Measurements from ENCODE around the gene STX16.

STX16 gene

DNA sequence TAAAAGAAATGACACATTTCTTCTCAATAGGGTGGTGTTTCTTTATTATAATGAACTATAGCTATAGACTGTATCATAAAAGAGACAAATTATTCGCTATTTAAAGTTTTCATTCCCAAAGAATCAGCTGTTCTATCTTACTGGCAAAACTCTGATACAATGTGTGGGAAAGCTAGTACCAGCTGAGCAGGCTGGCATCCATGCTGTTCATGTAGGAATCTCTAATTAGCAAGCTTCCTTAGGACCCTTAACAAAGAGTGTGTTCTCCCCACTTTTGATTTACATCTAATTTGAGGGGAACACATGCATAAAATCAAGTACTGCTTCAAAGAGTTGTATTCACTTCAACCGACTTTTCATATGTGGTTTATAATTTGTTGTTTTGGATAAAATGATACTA is 13.2 kb downstream of the STX16 start:
- TF ChIP-seq, protein P1, sequence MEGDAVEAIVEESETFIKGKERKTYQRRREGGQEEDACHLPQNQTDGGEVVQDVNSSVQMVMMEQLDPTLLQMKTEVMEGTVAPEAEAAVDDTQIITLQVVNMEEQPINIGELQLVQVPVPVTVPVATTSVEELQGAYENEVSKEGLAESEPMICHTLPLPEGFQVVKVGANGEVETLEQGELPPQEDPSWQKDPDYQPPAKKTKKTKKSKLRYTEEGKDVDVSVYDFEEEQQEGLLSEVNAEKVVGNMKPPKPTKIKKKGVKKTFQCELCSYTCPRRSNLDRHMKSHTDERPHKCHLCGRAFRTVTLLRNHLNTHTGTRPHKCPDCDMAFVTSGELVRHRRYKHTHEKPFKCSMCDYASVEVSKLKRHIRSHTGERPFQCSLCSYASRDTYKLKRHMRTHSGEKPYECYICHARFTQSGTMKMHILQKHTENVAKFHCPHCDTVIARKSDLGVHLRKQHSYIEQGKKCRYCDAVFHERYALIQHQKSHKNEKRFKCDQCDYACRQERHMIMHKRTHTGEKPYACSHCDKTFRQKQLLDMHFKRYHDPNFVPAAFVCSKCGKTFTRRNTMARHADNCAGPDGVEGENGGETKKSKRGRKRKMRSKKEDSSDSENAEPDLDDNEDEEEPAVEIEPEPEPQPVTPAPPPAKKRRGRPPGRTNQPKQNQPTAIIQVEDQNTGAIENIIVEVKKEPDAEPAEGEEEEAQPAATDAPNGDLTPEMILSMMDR (conservative IDR thresholded peaks at IDR 0.05; ENCODE audit: low read depth, low read length): no peak
- DNase-seq (ENCODE audit: low read depth): no peak
- no peak overlapping the region for H3K4me3 ChIP-seq (ENCODE audit: low read depth, low read length)

GRCh38 chr20:58664883-58665282 is 13.8 kb downstream of the STX16 start:
- no peak overlapping the region for H3K4me3 ChIP-seq (ENCODE audit: low read depth, low read length)
- DNase-seq (ENCODE audit: low read depth): no peak
- TF ChIP-seq, protein P1 (conservative IDR thresholded peaks at IDR 0.05; ENCODE audit: low read depth, low read length): no peak

- no peak for DNase-seq (ENCODE audit: low read depth)
- no peak overlapping the region for H3K4me3 ChIP-seq (ENCODE audit: low read depth, low read length)
- TF ChIP-seq, protein P1 (conservative IDR thresholded peaks at IDR 0.05; ENCODE audit: low read depth, low read length): no peak
Observed at GRCh38 chr20:58665606-58666005, 14.5 kb downstream of the STX16 start.

DNA sequence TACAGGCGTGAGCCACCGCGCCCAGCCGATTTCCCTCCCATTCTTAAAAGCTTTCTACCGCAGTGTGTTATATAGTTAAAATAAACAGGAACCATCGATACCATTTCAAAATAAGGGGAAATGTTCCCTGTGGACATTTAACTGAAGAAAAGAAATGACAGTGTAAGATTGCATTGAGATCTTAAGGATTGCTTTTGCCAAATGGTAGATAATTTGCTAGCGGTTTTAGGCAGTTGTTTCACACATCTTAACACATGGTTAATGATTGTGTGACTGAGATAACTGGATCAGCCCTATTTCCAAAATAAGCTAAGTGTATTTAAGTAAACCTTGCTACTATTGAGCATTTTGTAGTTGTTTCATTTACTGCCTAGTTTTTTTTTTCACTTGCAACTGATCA is 15.6 kb downstream of the STX16 start:
- TF ChIP-seq, protein P1 (conservative IDR thresholded peaks at IDR 0.05; ENCODE audit: low read depth, low read length): no peak
- no peak overlapping the region for H3K4me3 ChIP-seq (ENCODE audit: low read depth, low read length)
- DNase-seq (ENCODE audit: low read depth): no peak

DNA sequence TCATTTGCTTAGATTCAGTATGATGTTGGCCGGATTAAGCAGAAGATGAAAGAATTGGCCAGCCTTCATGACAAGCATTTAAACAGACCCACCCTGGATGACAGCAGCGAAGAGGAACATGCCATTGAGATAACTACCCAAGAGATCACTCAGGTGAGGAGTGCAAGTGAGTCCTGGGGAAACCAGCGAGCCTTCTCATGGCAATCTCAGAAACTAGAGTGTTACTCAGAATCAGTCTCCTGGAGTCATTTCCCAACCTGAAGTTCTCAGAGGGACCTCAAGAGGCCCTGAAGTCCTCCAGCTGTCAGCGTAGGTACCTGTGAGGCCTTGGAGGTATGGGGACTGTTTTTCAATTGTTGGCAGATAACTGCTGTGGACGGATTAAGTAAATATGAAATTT is 16.9 kb downstream of the STX16 start:
- H3K4me3 ChIP-seq (ENCODE audit: low read depth, low read length): no peak overlapping the region
- TF ChIP-seq, protein P1 (conservative IDR thresholded peaks at IDR 0.05; ENCODE audit: low read depth, low read length): no peak
- no peak for DNase-seq (ENCODE audit: low read depth)

DNA sequence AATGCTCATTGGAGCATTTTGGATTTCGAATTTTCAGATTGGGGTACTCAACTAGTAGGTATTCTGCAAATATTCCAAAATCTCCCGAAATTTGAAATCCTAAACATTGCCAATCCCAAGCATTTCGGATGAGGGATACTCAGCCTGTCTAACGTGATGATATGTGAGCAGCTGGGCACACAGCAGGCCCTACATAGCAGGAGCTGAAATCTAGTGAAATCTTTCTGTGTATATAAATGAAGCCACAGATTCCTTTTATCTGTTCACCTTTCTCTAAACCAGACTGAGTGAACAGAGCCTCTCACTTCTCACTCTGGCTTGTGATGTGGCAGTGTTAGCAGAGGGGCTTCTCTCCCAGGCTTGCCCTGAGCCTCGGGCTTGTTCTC is 17.8 kb downstream of the STX16 start:
- DNase-seq (ENCODE audit: low read depth): no peak
- H3K4me3 ChIP-seq (ENCODE audit: low read depth, low read length): no peak overlapping the region
- TF ChIP-seq, protein P1 (conservative IDR thresholded peaks at IDR 0.05; ENCODE audit: low read depth, low read length): no peak

DNA sequence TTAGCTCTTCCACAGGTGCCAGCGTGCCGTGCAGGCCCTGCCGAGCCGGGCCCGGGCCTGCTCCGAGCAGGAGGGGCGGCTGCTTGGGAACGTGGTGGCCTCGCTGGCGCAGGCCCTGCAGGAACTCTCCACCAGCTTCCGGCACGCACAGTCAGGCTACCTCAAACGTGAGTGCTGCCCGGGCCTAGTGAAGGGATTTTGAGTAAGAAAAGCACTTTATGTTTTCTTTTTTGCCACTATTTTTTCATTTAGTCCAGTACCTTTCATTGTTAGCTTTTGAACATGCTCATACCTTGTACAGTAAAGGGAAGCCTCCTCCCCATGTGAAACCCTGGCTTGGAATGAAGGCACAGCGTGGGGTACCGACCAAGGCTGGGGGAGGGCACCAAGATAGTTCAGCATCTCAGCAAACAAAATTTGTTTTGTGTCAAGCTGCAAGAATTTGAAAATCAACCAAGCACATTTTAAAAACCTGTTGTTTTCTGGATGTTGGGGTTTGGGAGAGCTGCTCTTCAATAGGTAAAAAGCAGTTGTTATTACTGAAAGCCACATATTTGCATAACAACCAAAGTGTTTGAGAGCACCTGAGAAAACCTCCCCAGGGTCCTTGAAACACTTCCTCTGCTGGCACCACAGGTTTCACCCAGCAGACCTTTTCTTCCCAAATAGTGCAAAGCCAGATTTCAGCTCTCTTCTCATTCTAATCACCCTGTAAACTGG is 18.4 kb downstream of the STX16 start:
- no peak overlapping the region for H3K4me3 ChIP-seq (ENCODE audit: low read depth, low read length)
- TF ChIP-seq, protein P1 (conservative IDR thresholded peaks at IDR 0.05; ENCODE audit: low read depth, low read length): no peak
- no peak for DNase-seq (ENCODE audit: low read depth)
